T-helper 1 cell (primary cell): Measurements from ENCODE around the gene EML6.

ENCODE experiments used
- DNase-seq, 5 donors: peaks; one replicate each; pipeline ENCODE4 v3.0.0-alpha.2; 2012 to 2020

EML6 gene

GRCh38 chr2:54918647-54919280, 195.3 kb downstream of the EML6 start:
- DNase-seq: no peak

GRCh38 chr2:54920660-54921059, 197.2 kb downstream of the EML6 start:
- DNase-seq: no peak

GRCh38 chr2:54924121-54924520, 200.7 kb downstream of the EML6 start:
- no peak for DNase-seq

GRCh38 chr2:54925022-54925421, 201.6 kb downstream of the EML6 start:
- DNase-seq: no peak

GRCh38 chr2:54927085-54927750, 203.8 kb downstream of the EML6 start:
- DNase-seq: no peak

- DNase-seq: no peak
Observed at GRCh38 chr2:54927751-54928615, 204.5 kb downstream of the EML6 start.

GRCh38 chr2:54928719-54929118, 205.3 kb downstream of the EML6 start:
- no peak for DNase-seq

- no peak for DNase-seq
Observed at GRCh38 chr2:54931473-54931872, 208.0 kb downstream of the EML6 start.

GRCh38 chr2:54935389-54935788, 211.9 kb downstream of the EML6 start:
- DNase-seq: no peak

- DNase-seq: no peak
Observed at GRCh38 chr2:54936766-54937165, 213.3 kb downstream of the EML6 start.

- no peak for DNase-seq
Observed at GRCh38 chr2:54939446-54940118, 216.1 kb downstream of the EML6 start.

- no peak for DNase-seq
Observed at GRCh38 chr2:54940723-54941122, 217.3 kb downstream of the EML6 start.

GRCh38 chr2:54941248-54941984, 218.0 kb downstream of the EML6 start:
- no peak for DNase-seq

GRCh38 chr2:54942373-54942772, 218.9 kb downstream of the EML6 start:
- peak in 2 of 5 donors; percentile 3 to 73 for DNase-seq

GRCh38 chr2:54944724-54945326, 221.4 kb downstream of the EML6 start:
- no peak for DNase-seq

- peak in 1 of 5 donors; percentile 29 for DNase-seq
Observed at GRCh38 chr2:54945391-54946219, 222.1 kb downstream of the EML6 start.

- no peak for DNase-seq
Observed at GRCh38 chr2:54946220-54946805, 222.9 kb downstream of the EML6 start.

- no peak for DNase-seq
Observed at GRCh38 chr2:54947136-54947535, 223.7 kb downstream of the EML6 start.

GRCh38 chr2:54947646-54948045, 224.2 kb downstream of the EML6 start:
- DNase-seq: no peak

- no peak for DNase-seq
Observed at GRCh38 chr2:54948120-54948519, 224.7 kb downstream of the EML6 start.

GRCh38 chr2:54949431-54949830, 226.0 kb downstream of the EML6 start:
- DNase-seq: no peak
